ENCODE measurements around the gene B4GALT6.
A peak's percentile ranks its signal among the peaks of the same experiment; 100 is the strongest.
"Not testable (repeated sequence)": the region's sequence is repeated elsewhere in the genome, so short reads cannot be mapped to it uniquely, and the experiment has no call there.

B4GALT6 gene, protein sequence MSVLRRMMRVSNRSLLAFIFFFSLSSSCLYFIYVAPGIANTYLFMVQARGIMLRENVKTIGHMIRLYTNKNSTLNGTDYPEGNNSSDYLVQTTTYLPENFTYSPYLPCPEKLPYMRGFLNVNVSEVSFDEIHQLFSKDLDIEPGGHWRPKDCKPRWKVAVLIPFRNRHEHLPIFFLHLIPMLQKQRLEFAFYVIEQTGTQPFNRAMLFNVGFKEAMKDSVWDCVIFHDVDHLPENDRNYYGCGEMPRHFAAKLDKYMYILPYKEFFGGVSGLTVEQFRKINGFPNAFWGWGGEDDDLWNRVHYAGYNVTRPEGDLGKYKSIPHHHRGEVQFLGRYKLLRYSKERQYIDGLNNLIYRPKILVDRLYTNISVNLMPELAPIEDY

GRCh38 chr18:31684279-31685096, at the start of gene B4GALT6:
Gene B4GALT6, minus strand, starts transcription at chr18:31684581. Its CDS starts 155 bp downstream, at chr18:31684426.
- H3K4me3 ChIP-seq (ENCODE audit: low read depth in 1 of 2, low read length in 2 of 2): peak within 1 kb of the TSS; percentile 78 to 81
- no peaks in the 10 kb centered on the region for H3K9me3 ChIP-seq (ENCODE audit: control insufficient read depth in 1 of 2, low read length in 2 of 2)
- H3K27ac ChIP-seq (ENCODE audit: low read depth, low read length): peak within 1 kb of the TSS; percentile 41
- H3K4me1 ChIP-seq (ENCODE audit: control insufficient read depth in 1 of 2, insufficient read depth in 2 of 2, low read length in 2 of 2): peaks cover 23 to 24% of the 10 kb centered on the region in 2 donors
- H3K27me3 ChIP-seq (ENCODE audit: control insufficient read depth in 1 of 2, insufficient read depth in 2 of 2, low read length in 2 of 2): no peaks in the 10 kb centered on the region
- no peaks in the 10 kb centered on the region for H3K36me3 ChIP-seq (ENCODE audit: control insufficient read depth in 1 of 2, insufficient read depth in 2 of 2, low read length in 2 of 2)
- H3K9ac ChIP-seq (ENCODE audit: low read depth in 1 of 2, low read length in 2 of 2): peak within 1 kb of the TSS; percentile 54 to 71

GRCh38 chr18:31731628-31732027, 47.2 kb upstream of the B4GALT6 start:
- Histone ChIP-seq H3K36me3 (ENCODE audit: control insufficient read depth in 1 of 2, insufficient read depth in 2 of 2, low read length in 2 of 2) (no peaks in the 10 kb centered on the region), H3K4me3 (ENCODE audit: low read depth in 1 of 2, low read length in 2 of 2) (no peak overlapping the region), H3K9me3 (ENCODE audit: control insufficient read depth in 1 of 2, low read length in 2 of 2) (no peaks in the 10 kb centered on the region), H3K4me1 (ENCODE audit: control insufficient read depth in 1 of 2, insufficient read depth in 2 of 2, low read length in 2 of 2) (no peaks in the 10 kb centered on the region), H3K27me3 (ENCODE audit: control insufficient read depth in 1 of 2, insufficient read depth in 2 of 2, low read length in 2 of 2) (no peaks in the 10 kb centered on the region), H3K27ac (ENCODE audit: low read depth, low read length) (no peak overlapping the region), H3K9ac (ENCODE audit: low read depth in 1 of 2, low read length in 2 of 2) (no peak overlapping the region)

DNA sequence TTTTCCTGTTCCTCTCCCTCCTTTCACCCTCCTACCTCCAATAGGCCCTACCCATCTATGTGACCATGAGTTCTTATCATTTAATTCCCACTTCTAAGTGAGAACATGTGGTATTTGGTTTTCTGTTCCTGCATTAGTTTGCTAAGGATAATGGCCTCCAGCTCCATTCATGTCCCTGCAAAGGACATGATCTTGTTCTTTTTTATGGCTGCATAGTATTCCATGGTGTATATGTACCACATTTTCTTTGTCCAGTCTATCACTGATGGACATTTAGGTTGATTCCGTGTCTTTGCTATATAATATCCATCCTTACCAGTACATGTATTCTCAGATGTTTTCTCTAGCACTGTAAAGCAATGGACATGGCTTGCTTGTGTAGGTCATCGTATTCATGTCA, 44.8 kb upstream of the B4GALT6 start:
- not testable (repeated sequence) for H3K4me3 ChIP-seq (ENCODE audit: low read depth in 1 of 2, low read length in 2 of 2); H3K27ac ChIP-seq (ENCODE audit: low read depth, low read length); H3K9ac ChIP-seq (ENCODE audit: low read depth in 1 of 2, low read length in 2 of 2); H3K27me3 ChIP-seq (ENCODE audit: control insufficient read depth in 1 of 2, insufficient read depth in 2 of 2, low read length in 2 of 2); H3K4me1 ChIP-seq (ENCODE audit: control insufficient read depth in 1 of 2, insufficient read depth in 2 of 2, low read length in 2 of 2); H3K9me3 ChIP-seq (ENCODE audit: control insufficient read depth in 1 of 2, low read length in 2 of 2); H3K36me3 ChIP-seq (ENCODE audit: control insufficient read depth in 1 of 2, insufficient read depth in 2 of 2, low read length in 2 of 2)

GRCh38 chr18:31723990-31724711, 39.8 kb upstream of the B4GALT6 start:
- H3K9ac ChIP-seq (ENCODE audit: low read depth in 1 of 2, low read length in 2 of 2): peak overlapping the region; percentile 37 to 43
- peak overlapping the region; percentile 72 to 79 for H3K4me3 ChIP-seq (ENCODE audit: low read depth in 1 of 2, low read length in 2 of 2)
- H3K27me3 ChIP-seq (ENCODE audit: control insufficient read depth in 1 of 2, insufficient read depth in 2 of 2, low read length in 2 of 2): no peaks in the 10 kb centered on the region
- no peaks in the 10 kb centered on the region for H3K36me3 ChIP-seq (ENCODE audit: control insufficient read depth in 1 of 2, insufficient read depth in 2 of 2, low read length in 2 of 2)
- H3K4me1 ChIP-seq (ENCODE audit: control insufficient read depth in 1 of 2, insufficient read depth in 2 of 2, low read length in 2 of 2): peaks cover 0 to 5% of the 10 kb centered on the region in 2 donors
- H3K9me3 ChIP-seq (ENCODE audit: control insufficient read depth in 1 of 2, low read length in 2 of 2): peaks cover 2 to 4% of the 10 kb centered on the region in 2 donors
- H3K27ac ChIP-seq (ENCODE audit: low read depth, low read length): no peak overlapping the region

DNA sequence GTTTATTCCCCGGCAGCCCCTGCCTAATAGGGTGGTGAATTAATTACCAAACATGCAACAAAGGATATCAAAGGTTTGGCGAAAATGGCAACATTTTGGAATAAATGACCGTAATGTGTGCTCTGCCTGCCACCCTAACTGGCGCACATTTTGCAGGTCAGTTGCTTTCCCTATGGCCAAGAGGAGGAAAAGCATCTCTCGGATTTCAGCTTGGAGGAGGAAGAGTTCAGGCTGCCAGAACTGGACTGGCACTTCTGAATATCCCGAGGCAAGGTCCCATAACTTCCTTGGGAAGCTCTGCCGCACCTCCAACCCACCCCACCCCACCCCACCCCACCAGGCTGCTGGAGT, 39.2 kb upstream of the B4GALT6 start:
- Histone ChIP-seq H3K36me3 (ENCODE audit: control insufficient read depth in 1 of 2, insufficient read depth in 2 of 2, low read length in 2 of 2) (no peaks in the 10 kb centered on the region), H3K4me3 (ENCODE audit: low read depth in 1 of 2, low read length in 2 of 2) (no peak overlapping the region), H3K27ac (ENCODE audit: low read depth, low read length) (no peak overlapping the region), H3K9ac (ENCODE audit: low read depth in 1 of 2, low read length in 2 of 2) (no peak overlapping the region), H3K27me3 (ENCODE audit: control insufficient read depth in 1 of 2, insufficient read depth in 2 of 2, low read length in 2 of 2) (no peaks in the 10 kb centered on the region), H3K4me1 (ENCODE audit: control insufficient read depth in 1 of 2, insufficient read depth in 2 of 2, low read length in 2 of 2) (peaks cover 0 to 5% of the 10 kb centered on the region in 2 donors), H3K9me3 (ENCODE audit: control insufficient read depth in 1 of 2, low read length in 2 of 2) (peaks cover 7 to 10% of the 10 kb centered on the region in 2 donors)

DNA sequence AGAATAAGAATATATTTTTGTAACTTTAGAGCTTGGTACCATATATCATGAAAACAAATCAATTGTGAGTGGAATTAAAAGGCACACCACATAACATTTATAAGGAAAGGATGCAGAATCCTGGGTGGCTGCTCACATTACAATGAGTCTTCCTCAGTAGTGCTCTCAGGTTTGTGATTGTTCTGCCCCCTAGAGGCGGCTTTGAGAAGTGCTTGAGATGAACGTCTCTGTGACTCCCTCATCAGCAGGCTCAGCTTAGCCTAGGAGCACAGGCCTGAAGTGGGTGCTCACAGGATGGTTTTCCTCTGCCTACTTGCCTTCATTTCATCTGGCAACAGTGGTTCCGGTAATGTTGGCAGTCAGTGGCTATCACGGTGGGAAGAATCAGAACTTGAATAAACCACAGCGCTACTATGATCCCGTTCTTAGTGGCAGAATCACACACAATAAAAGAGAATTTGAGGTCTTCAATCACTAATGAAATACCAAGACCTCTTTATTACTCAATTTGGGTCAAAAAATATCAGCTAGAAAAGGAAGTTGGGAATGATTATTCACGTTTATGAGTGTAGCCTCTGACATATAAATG, 38.1 kb upstream of the B4GALT6 start:
- Histone ChIP-seq H3K27ac (ENCODE audit: low read depth, low read length) (no peak overlapping the region), H3K27me3 (ENCODE audit: control insufficient read depth in 1 of 2, insufficient read depth in 2 of 2, low read length in 2 of 2) (no peaks in the 10 kb centered on the region), H3K4me3 (ENCODE audit: low read depth in 1 of 2, low read length in 2 of 2) (no peak overlapping the region), H3K9me3 (ENCODE audit: control insufficient read depth in 1 of 2, low read length in 2 of 2) (peaks cover 7 to 10% of the 10 kb centered on the region in 2 donors), H3K9ac (ENCODE audit: low read depth in 1 of 2, low read length in 2 of 2) (no peak overlapping the region), H3K36me3 (ENCODE audit: control insufficient read depth in 1 of 2, insufficient read depth in 2 of 2, low read length in 2 of 2) (no peaks in the 10 kb centered on the region), H3K4me1 (ENCODE audit: control insufficient read depth in 1 of 2, insufficient read depth in 2 of 2, low read length in 2 of 2) (peaks cover 0 to 5% of the 10 kb centered on the region in 2 donors)

DNA sequence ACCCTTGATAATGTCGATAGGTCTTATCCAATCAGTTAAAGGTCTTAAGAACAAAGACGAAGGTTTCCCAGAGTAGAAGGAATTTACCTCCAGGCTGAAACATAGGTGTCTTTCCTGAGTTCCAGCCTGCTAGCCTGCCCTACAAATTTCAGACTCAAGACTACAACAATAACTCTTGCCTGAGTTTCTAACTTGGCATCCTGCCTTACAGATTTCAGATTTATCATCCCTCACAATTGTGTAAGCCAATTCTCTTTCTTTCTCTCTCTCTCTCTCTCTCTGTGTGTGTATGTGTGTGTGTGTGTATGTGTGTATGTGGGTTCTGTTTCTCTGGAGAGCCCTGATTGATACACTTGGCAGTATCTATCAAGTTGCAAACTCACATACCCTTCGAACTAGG, 37.2 kb upstream of the B4GALT6 start:
- H3K9me3 ChIP-seq (ENCODE audit: control insufficient read depth in 1 of 2, low read length in 2 of 2): peaks cover 7 to 10% of the 10 kb centered on the region in 2 donors
- no peak overlapping the region for H3K9ac ChIP-seq (ENCODE audit: low read depth in 1 of 2, low read length in 2 of 2)
- H3K27ac ChIP-seq (ENCODE audit: low read depth, low read length): no peak overlapping the region
- H3K4me1 ChIP-seq (ENCODE audit: control insufficient read depth in 1 of 2, insufficient read depth in 2 of 2, low read length in 2 of 2): peaks cover 0 to 5% of the 10 kb centered on the region in 2 donors
- no peaks in the 10 kb centered on the region for H3K36me3 ChIP-seq (ENCODE audit: control insufficient read depth in 1 of 2, insufficient read depth in 2 of 2, low read length in 2 of 2)
- H3K27me3 ChIP-seq (ENCODE audit: control insufficient read depth in 1 of 2, insufficient read depth in 2 of 2, low read length in 2 of 2): no peaks in the 10 kb centered on the region
- H3K4me3 ChIP-seq (ENCODE audit: low read depth in 1 of 2, low read length in 2 of 2): no peak overlapping the region

GRCh38 chr18:31720867-31721266, 36.5 kb upstream of the B4GALT6 start:
- H3K9ac ChIP-seq (ENCODE audit: low read depth in 1 of 2, low read length in 2 of 2): no peak overlapping the region
- no peak overlapping the region for H3K27ac ChIP-seq (ENCODE audit: low read depth, low read length)
- no peaks in the 10 kb centered on the region for H3K27me3 ChIP-seq (ENCODE audit: control insufficient read depth in 1 of 2, insufficient read depth in 2 of 2, low read length in 2 of 2)
- H3K4me1 ChIP-seq (ENCODE audit: control insufficient read depth in 1 of 2, insufficient read depth in 2 of 2, low read length in 2 of 2): peaks cover 0 to 5% of the 10 kb centered on the region in 2 donors
- no peaks in the 10 kb centered on the region for H3K36me3 ChIP-seq (ENCODE audit: control insufficient read depth in 1 of 2, insufficient read depth in 2 of 2, low read length in 2 of 2)
- no peak overlapping the region for H3K4me3 ChIP-seq (ENCODE audit: low read depth in 1 of 2, low read length in 2 of 2)
- H3K9me3 ChIP-seq (ENCODE audit: control insufficient read depth in 1 of 2, low read length in 2 of 2): peaks cover 7 to 10% of the 10 kb centered on the region in 2 donors

DNA sequence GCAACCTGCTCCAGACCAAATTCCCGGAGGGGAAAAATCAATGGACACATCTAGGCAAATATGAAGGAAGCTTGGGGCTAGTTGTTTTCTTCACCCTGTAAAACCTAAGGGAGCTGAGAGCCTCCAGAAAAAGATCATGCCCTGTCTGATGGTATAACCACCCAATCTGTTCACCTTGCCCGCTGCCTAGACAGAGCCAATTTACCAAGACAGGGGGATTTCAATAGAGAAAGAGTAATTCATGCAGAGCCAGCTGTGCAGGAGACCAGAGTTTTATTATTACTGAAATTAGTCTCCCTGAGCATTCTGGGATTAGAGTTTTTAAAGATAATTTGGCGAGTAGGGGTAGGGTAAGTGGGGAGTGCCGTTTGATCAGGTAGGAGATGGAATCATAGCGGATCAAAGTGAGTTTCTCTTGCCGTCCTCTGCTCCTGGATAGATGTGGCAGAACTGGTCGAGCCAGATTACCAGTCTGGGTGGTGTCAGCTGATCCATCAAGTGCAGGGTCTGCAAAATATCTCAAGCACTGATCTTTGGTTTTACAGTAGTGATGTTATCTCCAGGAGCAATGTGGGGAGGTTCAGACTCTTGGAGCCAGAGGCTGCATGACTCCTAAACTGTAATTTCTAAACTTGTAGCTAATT, 35.1 kb upstream of the B4GALT6 start:
- H3K4me3 ChIP-seq (ENCODE audit: low read depth in 1 of 2, low read length in 2 of 2): no peak overlapping the region
- peaks cover 7 to 10% of the 10 kb centered on the region in 2 donors for H3K9me3 ChIP-seq (ENCODE audit: control insufficient read depth in 1 of 2, low read length in 2 of 2)
- H3K9ac ChIP-seq (ENCODE audit: low read depth in 1 of 2, low read length in 2 of 2): no peak overlapping the region
- H3K4me1 ChIP-seq (ENCODE audit: control insufficient read depth in 1 of 2, insufficient read depth in 2 of 2, low read length in 2 of 2): peaks cover 0 to 3% of the 10 kb centered on the region in 2 donors
- no peaks in the 10 kb centered on the region for H3K36me3 ChIP-seq (ENCODE audit: control insufficient read depth in 1 of 2, insufficient read depth in 2 of 2, low read length in 2 of 2)
- H3K27me3 ChIP-seq (ENCODE audit: control insufficient read depth in 1 of 2, insufficient read depth in 2 of 2, low read length in 2 of 2): no peaks in the 10 kb centered on the region
- H3K27ac ChIP-seq (ENCODE audit: low read depth, low read length): no peak overlapping the region
